NCI-H2196 (cell line): Measurements from ENCODE around the gene OR2K2.
"Not testable (repeated sequence)": the region's sequence is repeated elsewhere in the genome, so short reads cannot be mapped to it uniquely, and the experiment has no call there.

ENCODE experiments used
- DNase-seq: peaks from one replicate; lab custom pipeline; 2025; ENCODE audit not compliant: unreplicated experiment; lab: John Stamatoyannopoulos, UW

OR2K2 gene

DNA sequence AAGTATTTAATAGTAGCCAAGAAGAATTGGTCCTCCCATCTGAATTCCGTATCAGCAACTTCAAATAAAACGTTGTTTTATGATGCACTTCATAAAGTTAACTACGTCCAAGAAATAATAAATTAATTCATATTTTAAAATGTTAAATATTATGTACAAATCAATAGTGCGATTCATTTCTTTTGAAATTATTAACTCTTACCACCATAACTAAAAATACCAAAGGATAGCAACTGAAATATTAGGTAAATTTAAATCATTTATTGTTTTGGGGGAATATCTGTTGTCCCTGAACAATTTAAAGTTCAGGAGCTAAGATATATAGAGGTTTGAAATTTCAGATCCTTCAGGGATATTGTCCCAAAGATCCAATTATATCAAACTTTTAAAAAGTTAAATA is at the start of gene OR2K2:
Gene OR2K2, minus strand, starts transcription at position 101 of the 400 bp plus-strand sequence. CDS start 1,791 bp downstream, outside the sequence.
- no peak for DNase-seq

DNA sequence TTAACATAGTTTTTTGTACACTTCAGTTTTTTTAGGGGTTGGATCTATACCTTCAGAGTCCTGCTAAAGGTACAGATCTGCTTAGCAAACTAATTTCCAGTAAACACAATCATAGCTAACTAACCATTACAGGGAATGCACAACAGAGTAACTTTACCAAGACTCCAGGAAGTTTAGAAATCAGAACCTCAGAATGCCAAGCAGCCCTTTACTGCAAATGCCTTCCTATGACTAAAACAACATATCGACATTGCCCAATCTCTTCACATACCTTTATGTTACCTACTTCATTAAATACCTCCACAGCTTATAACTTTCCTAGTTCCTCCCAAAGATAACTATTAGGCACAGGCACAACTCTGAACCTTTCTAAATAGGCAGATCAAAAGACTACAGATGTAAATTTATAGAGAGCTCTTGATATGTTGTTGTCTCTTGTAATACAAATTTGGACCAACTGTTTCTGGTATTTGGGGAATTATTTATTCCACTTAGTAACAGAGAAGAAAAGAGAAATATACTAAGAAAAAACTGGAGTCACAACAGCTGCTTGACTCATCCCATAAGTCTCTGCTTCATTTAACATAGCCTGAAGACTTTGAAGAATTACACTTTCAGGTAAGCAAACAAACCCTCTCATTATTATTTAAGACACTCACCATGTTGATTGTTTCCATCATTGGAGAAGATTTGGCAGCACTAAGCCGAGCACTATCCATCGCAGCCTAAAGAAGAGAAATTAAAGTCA is 46.0 kb upstream of the OR2K2 start:
- no peak for DNase-seq

DNA sequence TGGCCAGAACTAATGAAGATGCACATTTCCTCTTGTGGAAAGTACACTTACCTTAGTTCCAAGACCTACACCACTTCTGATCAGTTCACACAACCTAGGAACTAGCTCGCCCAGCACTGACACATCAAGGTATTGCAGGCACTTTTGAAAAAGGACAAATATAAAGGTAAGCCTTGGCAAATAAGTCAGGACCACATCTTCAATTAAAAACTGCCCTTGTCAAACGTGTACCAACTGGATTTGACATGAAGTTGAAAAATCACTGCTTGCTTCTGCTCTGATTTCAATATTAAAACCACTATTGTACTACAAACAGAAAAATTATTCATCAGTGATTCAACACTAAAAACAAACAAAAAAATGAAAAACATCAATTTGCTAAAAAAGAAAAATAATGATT is 45.0 kb upstream of the OR2K2 start:
- DNase-seq, result no peak

- no peak for DNase-seq
These were observed 42.3 kb upstream of the OR2K2 start for GRCh38 chr9:111372297-111372696.

DNA sequence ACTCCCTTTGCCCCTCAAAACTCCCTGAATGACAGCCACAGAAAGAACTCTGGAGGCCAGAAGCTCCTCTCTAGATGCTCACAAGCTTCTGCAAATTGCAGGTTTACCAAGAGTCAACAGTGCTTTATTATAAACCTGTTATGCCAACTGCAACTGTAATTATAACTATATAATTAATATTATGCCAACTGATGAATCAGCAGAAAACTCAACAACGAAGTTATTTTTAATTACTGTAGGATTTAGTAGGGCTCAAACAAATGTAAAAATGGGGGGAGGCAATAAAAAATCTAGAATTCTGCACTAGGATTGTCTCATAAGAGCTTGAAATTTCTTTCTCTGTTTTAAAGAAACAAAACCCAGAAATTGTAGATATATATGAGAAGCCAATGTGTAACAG is 37.0 kb upstream of the OR2K2 start:
- no peak for DNase-seq

- no peak for DNase-seq
These were observed 32.5 kb upstream of the OR2K2 start for GRCh38 chr9:111362526-111362925.

- no peak for DNase-seq
These were observed 30.9 kb upstream of the OR2K2 start for GRCh38 chr9:111360881-111361280.

GRCh38 chr9:111356481-111357244 is 26.6 kb upstream of the OR2K2 start:
- DNase-seq, result no peak

- DNase-seq, result no peak
These were observed 22.5 kb upstream of the OR2K2 start for GRCh38 chr9:111352545-111352944.

DNA sequence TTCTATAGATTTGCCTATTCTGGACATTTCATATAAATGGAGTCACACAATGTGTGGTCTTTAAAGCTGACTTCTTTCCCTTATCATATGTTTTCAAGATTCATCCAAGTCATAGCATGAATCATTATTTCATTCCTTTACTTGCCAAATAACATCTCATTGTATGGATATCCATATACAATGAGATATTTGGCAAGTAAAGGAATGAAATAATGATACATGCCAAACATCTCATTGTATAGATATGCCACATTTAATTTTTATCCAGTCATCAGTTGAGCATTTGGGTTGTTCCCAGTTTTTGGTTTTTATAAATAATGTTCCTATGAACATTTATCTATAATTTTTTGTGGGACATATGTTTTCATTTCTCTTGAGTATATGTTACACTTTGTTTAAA is 20.5 kb upstream of the OR2K2 start:
- no peak for DNase-seq

DNA sequence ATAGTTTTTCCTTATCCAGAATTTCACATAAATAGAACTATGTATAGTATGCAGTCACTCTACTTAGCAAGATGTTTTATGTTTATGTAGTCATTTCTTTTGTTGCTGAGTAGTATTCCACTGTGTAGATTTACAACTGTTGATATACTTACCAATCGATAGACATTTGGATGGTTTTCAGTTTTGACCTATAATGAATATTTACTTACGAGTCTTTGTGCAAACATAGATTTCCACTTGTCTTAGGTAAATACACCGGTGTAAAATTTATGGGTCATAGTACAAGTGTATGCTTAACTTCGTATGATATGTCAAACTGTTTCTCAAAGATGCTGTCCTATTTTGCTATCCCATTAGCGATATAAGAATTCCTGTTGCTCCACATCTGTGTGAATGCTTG is 19.7 kb upstream of the OR2K2 start:
- no peak for DNase-seq

DNA sequence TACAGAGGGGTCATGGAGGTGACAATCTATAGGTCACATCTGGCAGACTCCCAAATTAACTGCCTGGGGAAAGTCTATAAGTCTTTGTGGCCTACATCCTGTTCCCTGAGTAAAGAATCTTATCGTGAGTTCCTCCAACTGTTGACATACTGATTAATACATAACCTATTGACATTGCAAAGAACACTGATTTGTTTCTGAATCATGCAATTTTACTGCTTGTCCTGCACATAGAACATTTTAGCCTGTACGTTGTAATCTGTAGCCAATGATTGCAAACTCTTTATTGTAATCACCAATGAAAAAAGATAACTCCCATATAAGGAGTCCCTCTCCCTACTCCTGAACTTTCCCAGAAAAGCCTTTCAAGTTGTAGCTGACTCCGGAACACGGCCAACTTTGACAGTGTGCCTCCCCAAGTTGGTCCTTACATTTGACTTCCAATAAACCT is 18.8 kb upstream of the OR2K2 start:
- no peak for DNase-seq

- not testable (repeated sequence) for DNase-seq
These were observed 4.4 kb upstream of the OR2K2 start for GRCh38 chr9:111334318-111334863.

- no peak for DNase-seq
These were observed 9.4 kb downstream of the OR2K2 start for GRCh38 chr9:111320631-111321030.

DNA sequence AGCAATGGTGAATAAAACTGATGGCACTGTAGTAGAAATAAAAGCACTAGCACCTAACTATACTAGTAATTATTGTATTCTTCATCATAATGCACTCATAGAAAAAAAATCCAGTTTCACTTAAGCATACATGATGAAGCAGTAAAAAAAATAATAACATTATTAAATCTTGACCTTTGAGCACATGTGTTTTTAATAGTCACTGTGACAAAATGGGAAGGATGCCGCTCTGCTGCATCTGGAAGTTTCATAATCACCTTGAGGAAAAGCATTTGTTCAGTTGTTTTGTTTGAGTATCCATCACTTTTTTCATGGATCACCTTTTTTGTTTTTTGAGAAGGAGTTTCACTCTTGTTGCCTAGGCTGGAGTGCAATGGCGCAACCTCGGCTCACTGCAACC is 13.2 kb downstream of the OR2K2 start:
- DNase-seq, result no peak

DNA sequence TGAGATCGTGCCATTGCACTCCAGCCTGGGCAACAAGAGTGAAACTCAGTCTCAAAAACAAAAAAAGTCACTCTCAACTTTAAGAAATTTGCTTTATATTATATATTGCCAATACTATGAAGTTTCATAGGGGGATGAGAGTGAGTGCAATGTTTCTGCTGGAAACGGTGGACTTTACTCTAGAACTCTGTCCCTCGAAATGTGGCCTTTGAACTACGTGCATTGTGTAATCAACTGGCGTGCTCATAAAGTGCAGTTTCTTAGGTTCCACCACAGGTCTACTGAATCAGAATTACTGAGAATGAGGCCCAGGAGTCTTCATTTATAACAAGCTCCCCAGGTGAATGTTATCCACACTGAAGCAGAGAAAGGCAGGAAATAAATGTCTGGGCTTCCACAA is 24.1 kb downstream of the OR2K2 start:
- no peak for DNase-seq

- not testable (repeated sequence) for DNase-seq
These were observed 26.0 kb downstream of the OR2K2 start for GRCh38 chr9:111304000-111304399.

- no peak for DNase-seq
These were observed 28.8 kb downstream of the OR2K2 start for GRCh38 chr9:111301195-111301594.

DNA sequence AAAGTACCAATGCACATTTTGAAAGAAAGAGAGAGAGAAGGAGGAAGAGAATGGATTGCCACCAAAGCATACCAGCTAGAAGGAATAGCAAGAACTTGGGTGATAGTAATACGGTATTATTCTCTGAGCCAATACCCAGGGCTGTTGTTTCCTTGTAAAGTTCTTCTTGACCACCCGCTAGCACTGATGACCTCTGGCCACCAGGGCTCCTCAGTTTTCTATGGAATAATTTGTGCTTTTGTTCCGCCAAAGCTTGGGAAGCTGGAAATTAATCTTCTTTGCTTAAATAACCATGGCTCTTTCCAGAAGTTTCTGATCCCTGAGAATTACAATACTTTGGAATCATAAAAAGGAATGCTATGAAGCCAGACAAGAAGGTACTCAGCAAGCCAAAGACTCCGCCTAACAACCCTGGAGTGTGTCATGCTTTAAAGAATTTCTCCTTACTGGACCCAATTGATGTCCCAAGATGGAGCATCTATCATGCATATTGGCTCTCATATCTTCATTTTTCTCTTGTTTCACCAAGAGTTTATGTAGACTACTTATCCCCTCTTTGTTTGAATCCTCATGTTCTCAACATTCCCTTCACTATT is 29.8 kb downstream of the OR2K2 start:
- DNase-seq, result no peak

DNA sequence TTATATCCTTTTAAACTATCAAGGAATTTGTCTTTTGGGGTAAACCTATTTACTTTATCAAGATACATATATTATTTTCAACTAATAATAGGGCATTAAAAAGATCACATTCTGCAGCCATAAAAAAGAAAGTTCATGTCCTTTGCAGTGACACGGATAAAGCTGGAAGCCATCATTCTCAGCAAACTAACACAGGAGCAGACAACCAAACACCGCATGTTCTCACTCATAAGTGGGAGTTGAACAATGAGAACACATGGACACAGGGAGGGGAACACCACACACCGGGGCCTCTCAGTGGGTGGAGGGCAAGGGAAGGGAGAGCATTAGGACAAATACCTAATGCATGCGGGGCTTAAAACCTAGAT is 30.4 kb downstream of the OR2K2 start:
- DNase-seq, result not testable (repeated sequence)

DNA sequence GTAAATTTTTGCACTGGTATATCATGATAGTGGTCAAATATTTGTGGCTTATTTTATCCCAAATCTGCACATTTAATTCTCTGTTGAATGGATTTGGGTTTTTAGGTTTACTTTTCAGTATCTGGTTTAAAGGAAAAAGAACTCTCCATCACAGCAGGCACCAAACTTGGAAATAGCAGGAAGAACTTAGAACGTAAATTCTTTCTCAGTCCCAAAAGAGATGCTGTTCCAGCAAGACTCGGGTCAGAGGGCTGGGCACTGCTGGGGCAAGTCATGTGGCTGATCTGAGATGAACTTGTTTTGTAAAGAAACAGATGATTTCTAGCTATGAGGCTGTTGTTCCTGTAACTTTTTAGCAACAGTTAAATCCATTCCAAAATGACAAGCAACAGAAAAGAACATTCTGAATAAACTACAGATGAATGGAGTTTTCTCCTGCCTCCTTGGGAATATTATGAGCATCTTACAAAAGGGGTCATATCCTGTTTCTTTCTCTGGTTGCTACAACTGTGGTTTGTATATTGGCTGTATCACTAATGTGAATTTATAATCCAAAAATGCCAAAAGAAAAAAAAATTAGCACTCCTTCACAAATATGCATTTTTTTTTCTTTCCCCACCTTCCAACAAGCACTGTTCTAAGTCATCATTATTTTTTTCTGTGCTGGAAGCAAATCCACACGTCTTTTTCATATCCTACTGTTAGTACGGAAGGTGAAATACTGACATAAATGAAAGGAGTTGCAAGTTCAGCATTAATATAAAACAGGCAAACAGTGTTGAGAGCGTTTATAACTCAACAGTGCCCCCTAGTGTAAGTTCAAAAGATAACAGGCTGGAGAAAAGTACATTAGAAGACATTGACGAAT is 31.1 kb downstream of the OR2K2 start:
- peak; percentile 31 for DNase-seq
